OCI-LY3 (cell line): ENCODE data around the gene EXTL1.

ENCODE experiments used
- H2AFZ ChIP-seq: fragments of 200-600, 300-600 bp; shearing (Covaris generic); 2 replicates; pipeline ENCODE4 v1.6.0; 2014; ENCODE audit warnings: antibody characterized with exemption, low read depth, low read length
- H3K27ac ChIP-seq: fragments of 200-600, 300-600 bp; sonication (generic); 2 replicates; pipeline ENCODE4 v1.5.1; 2014; ENCODE audit warnings: mild to moderate bottlenecking, low read length, moderate library complexity, mixed read lengths
- H3K27me3 ChIP-seq: fragments of 200-600, 300-600 bp; sonication (generic); 2 replicates; pipeline ENCODE4 v1.6.1; 2014; ENCODE audit warnings: low read depth, low read length, mixed read lengths
- H3K36me3 ChIP-seq: fragments of 200-600, 300-600 bp; sonication (generic); replicated peaks from 2 replicates; pipeline ENCODE3; 2014; ENCODE audit warnings: low read depth, low read length, mixed read lengths
- H3K4me1 ChIP-seq: fragments of 300-600, 200-600 bp; sonication (generic); 2 replicates; pipeline ENCODE4 v1.6.1; 2014; ENCODE audit warnings: low read length, mixed read lengths
- H3K4me2 ChIP-seq: fragments of 200-600, 300-600 bp; sonication (generic); 2 replicates; pipeline ENCODE4 v1.6.1; 2014; ENCODE audit warnings: low read length, mixed read lengths
- H3K4me3 ChIP-seq: fragments of 300-600, 200-600 bp; sonication (generic); 2 replicates; pipeline ENCODE4 v1.5.1; 2014; ENCODE audit warnings: antibody characterized with exemption, mild to moderate bottlenecking, low read length, moderate library complexity
- H3K79me2 ChIP-seq: fragments of 300-600, 200-600 bp; shearing (Covaris generic); 2 replicates; pipeline ENCODE4 v1.6.1; 2014; ENCODE audit warnings: mild to moderate bottlenecking, low read length, mixed read lengths
- H3K9ac ChIP-seq: fragments of 300-600, 200-600 bp; shearing (Covaris generic); 2 replicates; pipeline ENCODE4 v1.6.0; 2014; ENCODE audit warnings: mild to moderate bottlenecking, low read length, moderate library complexity
- H3K9me3 ChIP-seq: fragments of 200-600, 300-600 bp; shearing (Covaris generic); 2 replicates; pipeline ENCODE4 v1.6.1; 2014; ENCODE audit warnings: low read length, mixed read lengths; ENCODE audit not compliant: insufficient read depth
- H4K20me1 ChIP-seq: fragments of 200-600, 300-600 bp; sonication (generic); 2 replicates; pipeline ENCODE4 v1.6.1; 2016; ENCODE audit warnings: low read length, mixed read lengths; ENCODE audit not compliant: insufficient read depth
- EZH2phosphoT487 ChIP-seq: fragments of 200-600 bp; shearing (Covaris generic); IDR thresholded peaks from 2 replicates; pipeline ENCODE4 v1.6.1; 2018; ENCODE audit warnings: antibody characterized with exemption, mixed run types, low read depth
- TF ChIP-seq, protein P1 (sequence below): fragments of 200-600, 300-600 bp; sonication (generic); IDR thresholded peaks from 2 replicates; pipeline ENCODE4 v1.5.1; 2014; ENCODE audit warnings: antibody characterized with exemption, low read length, low read depth

EXTL1 gene

DNA sequence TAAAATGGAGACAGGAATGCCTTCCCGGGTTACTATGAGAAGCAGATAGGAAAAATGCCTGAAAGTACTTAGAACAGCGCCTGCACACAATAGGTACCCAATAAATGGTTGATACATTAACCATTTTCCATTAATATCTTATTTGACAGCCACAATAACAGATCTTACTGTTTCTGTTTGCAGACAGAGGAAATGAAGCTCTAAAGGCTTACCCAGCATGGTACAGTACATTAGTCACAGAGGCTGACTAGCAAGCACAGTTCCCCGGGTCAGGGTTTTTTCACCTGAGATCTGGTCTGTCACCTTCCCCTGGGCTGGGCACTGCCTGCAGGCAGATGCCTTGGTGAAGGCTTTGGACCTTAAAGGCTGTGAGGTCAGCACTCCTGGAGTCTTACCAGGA, 43.0 kb downstream of the EXTL1 start:
- H3K4me2 ChIP-seq: no peak overlapping the region
- no peaks in the 10 kb centered on the region for H3K36me3 ChIP-seq
- H3K27ac ChIP-seq: no peak overlapping the region
- H3K79me2 ChIP-seq: no peaks in the 10 kb centered on the region
- H3K4me3 ChIP-seq: no peak overlapping the region
- no peak overlapping the region for H2AFZ ChIP-seq
- 0 out of 2 replicates have a peak, but pooled peaks cover 4% of the 10 kb centered on the region for H3K27me3 ChIP-seq
- H4K20me1 ChIP-seq: no peaks in the 10 kb centered on the region
- H3K9ac ChIP-seq: no peak overlapping the region
- TF ChIP-seq, protein P1, sequence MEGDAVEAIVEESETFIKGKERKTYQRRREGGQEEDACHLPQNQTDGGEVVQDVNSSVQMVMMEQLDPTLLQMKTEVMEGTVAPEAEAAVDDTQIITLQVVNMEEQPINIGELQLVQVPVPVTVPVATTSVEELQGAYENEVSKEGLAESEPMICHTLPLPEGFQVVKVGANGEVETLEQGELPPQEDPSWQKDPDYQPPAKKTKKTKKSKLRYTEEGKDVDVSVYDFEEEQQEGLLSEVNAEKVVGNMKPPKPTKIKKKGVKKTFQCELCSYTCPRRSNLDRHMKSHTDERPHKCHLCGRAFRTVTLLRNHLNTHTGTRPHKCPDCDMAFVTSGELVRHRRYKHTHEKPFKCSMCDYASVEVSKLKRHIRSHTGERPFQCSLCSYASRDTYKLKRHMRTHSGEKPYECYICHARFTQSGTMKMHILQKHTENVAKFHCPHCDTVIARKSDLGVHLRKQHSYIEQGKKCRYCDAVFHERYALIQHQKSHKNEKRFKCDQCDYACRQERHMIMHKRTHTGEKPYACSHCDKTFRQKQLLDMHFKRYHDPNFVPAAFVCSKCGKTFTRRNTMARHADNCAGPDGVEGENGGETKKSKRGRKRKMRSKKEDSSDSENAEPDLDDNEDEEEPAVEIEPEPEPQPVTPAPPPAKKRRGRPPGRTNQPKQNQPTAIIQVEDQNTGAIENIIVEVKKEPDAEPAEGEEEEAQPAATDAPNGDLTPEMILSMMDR: no peak
- TF ChIP-seq EZH2phosphoT487: no peak
- H3K4me1 ChIP-seq: no peaks in the 10 kb centered on the region
- no peaks in the 10 kb centered on the region for H3K9me3 ChIP-seq

DNA sequence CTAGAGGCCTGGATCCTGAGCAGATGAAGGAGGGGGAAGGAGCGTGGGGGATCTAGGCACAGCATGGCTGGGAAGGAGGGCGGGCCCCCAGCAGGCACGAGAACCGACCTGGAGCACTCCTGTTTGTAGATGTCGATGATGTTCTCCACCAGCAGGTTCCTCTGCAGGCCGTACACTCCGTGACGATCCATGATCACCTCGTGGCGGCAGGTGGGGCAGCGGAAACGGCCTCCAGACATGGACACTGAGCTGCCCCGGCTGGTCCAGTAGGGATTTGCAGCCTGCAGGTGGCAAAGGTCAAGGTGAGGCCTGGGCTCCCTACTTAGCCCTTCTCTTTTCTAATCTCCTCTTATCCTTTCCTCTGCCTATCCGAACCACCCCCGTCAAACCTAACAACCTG, 44.6 kb downstream of the EXTL1 start:
- no peak overlapping the region for H3K9ac ChIP-seq
- H2AFZ ChIP-seq: no peak overlapping the region
- no peaks in the 10 kb centered on the region for H3K36me3 ChIP-seq
- no peak overlapping the region for H3K4me3 ChIP-seq
- H3K27ac ChIP-seq: no peak overlapping the region
- no peaks in the 10 kb centered on the region for H3K9me3 ChIP-seq
- H3K79me2 ChIP-seq: no peaks in the 10 kb centered on the region
- H3K4me1 ChIP-seq: no peaks in the 10 kb centered on the region
- H3K4me2 ChIP-seq: no peak overlapping the region
- TF ChIP-seq, protein P1: no peak
- TF ChIP-seq EZH2phosphoT487: no peak
- no peaks in the 10 kb centered on the region for H4K20me1 ChIP-seq
- 0 out of 2 replicates have a peak, but pooled peaks cover 4% of the 10 kb centered on the region for H3K27me3 ChIP-seq

GRCh38 chr1:26066857-26067256, 45.3 kb downstream of the EXTL1 start:
- H3K9ac ChIP-seq: no peak overlapping the region
- no peak overlapping the region for H3K27ac ChIP-seq
- H3K27me3 ChIP-seq: 0 out of 2 replicates have a peak, but pooled peaks cover 4% of the 10 kb centered on the region
- H3K4me1 ChIP-seq: no peaks in the 10 kb centered on the region
- no peaks in the 10 kb centered on the region for H3K9me3 ChIP-seq
- no peaks in the 10 kb centered on the region for H3K36me3 ChIP-seq
- no peak overlapping the region for H3K4me3 ChIP-seq
- H4K20me1 ChIP-seq: no peaks in the 10 kb centered on the region
- H3K79me2 ChIP-seq: no peaks in the 10 kb centered on the region
- no peak overlapping the region for H3K4me2 ChIP-seq
- TF ChIP-seq EZH2phosphoT487: no peak
- TF ChIP-seq, protein P1: no peak
- H2AFZ ChIP-seq: no peak overlapping the region

DNA sequence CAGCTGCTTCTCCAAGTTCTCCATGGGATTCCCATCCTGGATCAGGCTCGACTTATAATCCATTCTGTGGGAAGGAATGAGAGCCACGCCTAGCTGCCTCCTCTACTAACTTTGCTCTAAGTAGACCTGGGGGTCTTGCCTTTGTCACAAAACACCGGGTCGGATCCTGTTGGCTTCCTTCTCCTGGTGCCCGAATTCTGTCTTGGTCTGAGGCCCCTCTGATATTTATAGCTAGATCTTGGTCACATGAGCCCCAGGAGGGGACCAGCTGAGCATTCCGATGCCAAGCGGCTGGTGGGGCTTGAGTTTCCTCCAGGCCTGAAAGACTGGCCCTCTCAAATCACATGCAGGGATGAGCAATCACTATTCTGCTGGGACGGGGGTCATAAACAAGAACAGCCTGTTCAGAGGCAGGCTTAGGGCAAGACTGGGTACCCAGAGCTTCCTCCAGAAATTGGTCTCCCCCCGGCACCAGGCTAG, 45.9 kb downstream of the EXTL1 start, which contains the start of gene TRIM63:
TSS of gene TRIM63 (minus strand) at position 199 of the 480 bp plus-strand sequence. CDS start at position 63, 136 bp downstream.
- Histone ChIP-seq H3K79me2 (no peaks in the 10 kb centered on the region), H3K4me2 (no peak within 1 kb of the TSS), H3K27ac (no peak within 1 kb of the TSS)

More for the DNA sequence above, 45.9 kb downstream of the EXTL1 start, which contains the start of gene TRIM63:
- Histone ChIP-seq H3K9ac (no peak within 1 kb of the TSS), H3K9me3 (no peaks in the 10 kb centered on the region), H3K4me3 (no peak within 1 kb of the TSS), H3K36me3 (no peaks in the 10 kb centered on the region), H3K4me1 (no peaks in the 10 kb centered on the region), H4K20me1 (no peaks in the 10 kb centered on the region), H3K27me3 (0 out of 2 replicates have a peak, but pooled peaks cover 4% of the 10 kb centered on the region), H2AFZ (no peak within 1 kb of the TSS)
- TF ChIP-seq, protein P1: no peak
- no peak for TF ChIP-seq EZH2phosphoT487
